WI38 (cell line): ENCODE results near the gene CACNA2D3.

Source experiments
- H3K4me3 ChIP-seq: 2 replicates; pipeline ENCODE4 v1.5.1; 2011; ENCODE audit warnings: low read depth, mild to moderate bottlenecking, control low read depth, low read length
- CTCF ChIP-seq: IDR thresholded peaks from 2 replicates; pipeline ENCODE4 v1.5.1; 2012; ENCODE audit warnings: low read depth, mild to moderate bottlenecking, control low read depth, low read length

The CACNA2D3 gene

GRCh38 chr3:54182242-54182641 is 59.9 kb downstream of the CACNA2D3 start:
- no peak overlapping the region for H3K4me3 ChIP-seq
- no peak for TF ChIP-seq CTCF

GRCh38 chr3:54185740-54186139 is 63.4 kb downstream of the CACNA2D3 start:
- TF ChIP-seq CTCF = no peak
- no peak overlapping the region for H3K4me3 ChIP-seq

- H3K4me3 ChIP-seq = no peak overlapping the region
- TF ChIP-seq CTCF = no peak
These were observed 65.9 kb downstream of the CACNA2D3 start for GRCh38 chr3:54188176-54188791.

GRCh38 chr3:54191220-54191619 is 68.9 kb downstream of the CACNA2D3 start:
- no peak for TF ChIP-seq CTCF
- H3K4me3 ChIP-seq = no peak overlapping the region

- no peak for TF ChIP-seq CTCF
- no peak overlapping the region for H3K4me3 ChIP-seq
These were observed 69.7 kb downstream of the CACNA2D3 start for GRCh38 chr3:54192026-54192425.

- no peak for TF ChIP-seq CTCF
- no peak overlapping the region for H3K4me3 ChIP-seq
These were observed 70.7 kb downstream of the CACNA2D3 start for GRCh38 chr3:54193093-54193492.

- no peak overlapping the region for H3K4me3 ChIP-seq
- no peak for TF ChIP-seq CTCF
These were observed 74.1 kb downstream of the CACNA2D3 start for GRCh38 chr3:54196360-54196991.
